GM12801 (cell line): ENCODE measurements around the gene ABCC1.

Experiments
- TF ChIP-seq, protein P1 (sequence below): IDR thresholded peaks from one replicate; pipeline ENCODE4 v1.5.1; 2011; ENCODE audit warnings: control low read depth; ENCODE audit not compliant: insufficient read length; ENCODE audit errors: extremely low read depth

Gene ABCC1

DNA sequence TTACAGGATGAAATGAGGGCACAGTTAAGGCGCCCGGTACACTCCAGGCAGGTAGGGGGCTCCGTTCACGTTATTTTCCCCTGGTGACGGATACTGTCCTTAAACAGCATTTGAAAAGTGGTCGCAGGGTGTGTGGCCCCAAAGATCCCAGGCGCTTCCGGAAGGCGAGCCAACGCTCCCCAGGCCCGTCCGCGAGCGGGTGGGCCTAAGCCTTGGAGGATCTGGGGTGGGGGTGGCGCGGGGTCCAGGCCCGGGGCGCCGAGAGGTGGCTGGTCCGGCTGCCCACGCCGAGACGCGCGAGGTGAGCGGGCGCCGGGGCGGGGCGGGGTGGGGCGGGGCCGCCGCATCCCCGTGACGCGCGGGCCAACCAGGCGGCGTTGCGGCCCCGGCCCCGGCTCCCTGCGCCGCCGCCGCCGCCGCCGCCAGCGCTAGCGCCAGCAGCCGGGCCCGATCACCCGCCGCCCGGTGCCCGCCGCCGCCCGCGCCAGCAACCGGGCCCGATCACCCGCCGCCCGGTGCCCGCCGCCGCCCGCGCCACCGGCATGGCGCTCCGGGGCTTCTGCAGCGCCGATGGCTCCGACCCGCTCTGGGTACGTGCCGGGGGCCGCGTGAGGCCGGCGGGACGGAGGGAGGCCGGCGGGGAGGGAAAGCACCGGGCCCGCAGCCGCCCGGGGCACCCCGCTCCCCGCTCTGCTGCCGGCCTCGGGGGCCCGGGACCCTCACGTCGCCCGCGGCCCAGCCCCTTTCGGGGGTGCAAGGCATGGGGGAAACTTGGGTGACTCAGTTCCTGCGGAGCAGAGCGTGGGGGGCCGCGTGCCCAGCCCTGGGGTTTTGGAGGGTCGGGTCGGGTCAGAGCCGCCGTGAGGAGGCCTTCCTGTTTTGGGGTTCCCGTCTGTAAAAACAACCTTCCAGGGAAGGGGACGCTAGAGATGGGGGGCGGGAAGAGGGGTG, at the start of gene ABCC1:
Gene ABCC1, plus strand, starts transcription at position 407 of the 951 bp plus-strand sequence. Its CDS starts 136 bp downstream, at position 543.
- TF ChIP-seq, protein P1, sequence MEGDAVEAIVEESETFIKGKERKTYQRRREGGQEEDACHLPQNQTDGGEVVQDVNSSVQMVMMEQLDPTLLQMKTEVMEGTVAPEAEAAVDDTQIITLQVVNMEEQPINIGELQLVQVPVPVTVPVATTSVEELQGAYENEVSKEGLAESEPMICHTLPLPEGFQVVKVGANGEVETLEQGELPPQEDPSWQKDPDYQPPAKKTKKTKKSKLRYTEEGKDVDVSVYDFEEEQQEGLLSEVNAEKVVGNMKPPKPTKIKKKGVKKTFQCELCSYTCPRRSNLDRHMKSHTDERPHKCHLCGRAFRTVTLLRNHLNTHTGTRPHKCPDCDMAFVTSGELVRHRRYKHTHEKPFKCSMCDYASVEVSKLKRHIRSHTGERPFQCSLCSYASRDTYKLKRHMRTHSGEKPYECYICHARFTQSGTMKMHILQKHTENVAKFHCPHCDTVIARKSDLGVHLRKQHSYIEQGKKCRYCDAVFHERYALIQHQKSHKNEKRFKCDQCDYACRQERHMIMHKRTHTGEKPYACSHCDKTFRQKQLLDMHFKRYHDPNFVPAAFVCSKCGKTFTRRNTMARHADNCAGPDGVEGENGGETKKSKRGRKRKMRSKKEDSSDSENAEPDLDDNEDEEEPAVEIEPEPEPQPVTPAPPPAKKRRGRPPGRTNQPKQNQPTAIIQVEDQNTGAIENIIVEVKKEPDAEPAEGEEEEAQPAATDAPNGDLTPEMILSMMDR = no peak

DNA sequence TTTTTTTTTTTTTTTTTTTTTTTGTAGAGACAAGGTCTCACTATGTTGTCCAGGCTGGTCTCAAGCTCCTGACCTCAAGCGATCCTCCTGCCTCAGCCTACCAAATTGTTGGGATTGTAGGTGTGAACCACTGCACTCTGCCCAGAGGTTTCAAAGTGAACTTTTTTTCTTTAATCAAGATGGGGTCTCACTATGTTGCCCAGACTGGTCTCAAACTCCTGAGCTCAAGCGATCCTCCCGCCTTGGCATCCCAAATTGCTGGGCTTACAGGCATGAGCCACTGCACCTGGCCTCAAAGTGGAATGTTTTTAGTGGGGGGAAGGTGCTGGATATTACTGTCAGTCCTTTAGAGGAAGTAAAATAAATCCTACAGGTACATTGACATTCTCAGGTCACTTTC, 49.1 kb upstream of the ABCC1 start:
- TF ChIP-seq, protein P1 = no peak

DNA sequence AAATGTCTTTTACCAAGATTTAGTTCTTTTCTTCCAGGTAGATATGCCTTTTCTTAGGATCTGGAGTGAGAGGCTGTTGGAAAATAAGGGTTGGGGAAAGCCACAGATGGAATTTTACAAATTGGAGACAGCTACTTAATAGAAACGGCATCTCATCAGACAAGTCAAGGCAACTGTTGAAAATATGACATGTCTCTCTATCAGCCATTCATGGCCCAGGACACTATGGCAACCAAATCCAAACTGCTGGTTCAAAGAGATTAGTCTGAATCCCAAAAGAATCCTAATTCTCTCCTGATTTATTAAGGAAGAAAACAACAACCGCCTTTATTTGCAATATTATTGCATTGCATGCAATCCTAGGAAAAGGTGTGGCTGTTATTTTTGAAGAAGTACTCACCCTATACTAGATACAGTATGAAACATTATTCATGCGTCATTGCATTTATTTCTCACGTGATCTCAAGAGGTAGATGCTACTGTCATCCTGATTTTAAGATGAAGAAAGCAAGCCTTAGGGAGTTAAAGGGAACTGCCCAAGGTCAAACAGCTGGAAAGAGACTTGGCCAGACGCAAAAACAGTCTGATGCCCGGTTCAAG, 48.4 kb upstream of the ABCC1 start:
- TF ChIP-seq, protein P1 = no peak

DNA sequence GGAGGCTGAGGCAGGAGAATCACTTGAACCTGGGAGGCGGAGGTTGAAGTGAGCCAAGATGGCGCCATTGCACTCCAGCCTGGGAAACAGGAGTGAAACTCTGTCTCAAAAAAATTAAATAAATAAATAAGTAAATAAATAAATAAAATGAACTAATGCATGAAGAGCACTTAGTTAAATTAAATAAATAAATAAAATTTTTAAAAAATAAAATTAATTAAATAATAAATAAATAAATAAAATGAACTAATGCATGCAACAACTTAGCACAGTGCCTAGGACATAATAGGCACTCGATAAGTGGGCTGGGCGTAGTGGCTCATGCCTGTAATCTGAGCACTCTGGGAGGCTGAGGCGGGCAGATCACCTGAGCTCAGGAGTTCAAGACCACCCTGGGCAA, 45.5 kb upstream of the ABCC1 start:
- TF ChIP-seq, protein P1 = no peak

DNA sequence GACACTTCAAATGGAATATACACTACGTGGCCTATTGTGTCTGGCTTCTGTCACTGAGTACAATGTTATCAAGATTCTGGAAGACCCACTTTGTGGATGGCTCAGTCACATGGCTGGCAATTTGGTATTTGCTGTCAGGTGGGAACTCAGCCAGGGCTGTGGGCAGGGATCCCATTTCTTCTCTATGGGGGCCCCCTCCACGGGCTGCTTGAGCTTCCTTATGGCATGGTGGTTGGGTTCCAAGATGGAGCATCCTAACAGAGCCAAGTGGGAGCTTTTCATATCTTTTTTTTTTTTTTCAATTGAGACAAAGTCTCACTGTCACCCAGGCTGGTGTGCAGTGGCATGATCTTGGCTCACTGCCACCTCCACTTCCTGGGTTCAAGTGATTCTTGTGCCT, 43.0 kb upstream of the ABCC1 start:
- TF ChIP-seq, protein P1 = no peak

DNA sequence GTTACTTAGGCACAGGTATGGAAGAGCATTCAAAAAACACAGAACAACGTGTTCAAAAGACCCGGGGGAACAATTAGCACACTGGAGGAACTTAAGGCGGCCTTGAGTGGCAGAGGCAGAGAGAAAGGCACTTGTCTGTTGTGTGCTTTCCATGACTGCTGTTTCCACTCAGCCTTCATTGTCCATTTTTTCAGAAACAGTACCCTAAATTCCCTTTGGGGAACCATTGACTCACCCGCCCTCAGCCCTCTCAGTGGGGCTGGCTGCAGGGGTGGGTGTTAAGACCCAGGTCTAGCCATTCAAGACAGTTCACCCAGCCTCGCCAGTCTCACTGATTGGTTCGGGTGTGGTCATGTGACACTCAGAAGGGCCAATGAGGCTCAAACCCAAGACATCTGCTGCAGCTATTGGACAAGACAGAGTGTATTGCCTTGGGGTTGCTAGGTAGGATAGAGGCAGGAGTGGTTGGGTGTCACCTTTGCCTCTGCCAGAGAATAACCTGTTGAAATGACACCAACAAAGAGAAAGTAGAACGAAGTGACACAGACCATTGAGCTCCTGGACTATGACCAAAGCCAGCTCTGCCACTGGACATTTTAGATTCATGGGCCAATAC, 41.4 kb upstream of the ABCC1 start:
- TF ChIP-seq, protein P1 = no peak

DNA sequence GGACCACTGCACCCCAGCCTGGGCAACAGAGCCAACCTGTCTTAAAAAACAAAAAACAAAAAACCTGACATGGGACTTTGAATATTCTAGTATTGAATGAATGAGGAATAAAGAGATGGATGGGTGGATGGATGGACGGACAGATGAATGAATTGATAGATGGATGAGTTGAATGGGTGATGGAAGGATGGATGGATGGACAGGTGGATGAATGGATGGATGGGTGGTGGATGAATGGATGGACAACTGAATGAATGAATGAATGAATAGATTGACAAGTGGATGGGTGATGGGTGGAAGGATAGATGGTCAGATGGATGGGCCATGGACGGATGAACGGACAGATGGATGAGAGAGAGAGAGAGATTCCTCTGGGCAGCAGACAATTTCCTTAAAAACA, 38.2 kb upstream of the ABCC1 start:
- TF ChIP-seq, protein P1 = no peak
